Hematopoietic multipotent progenitor cell treated with erythropoietin and hydrocortisone succinate and interleukin-3 and kit ligand, for 15 days (in vitro differentiated cells): ENCODE data around the gene BTN2A1.

ENCODE experiments used
- DNase-seq: peaks from one replicate; pipeline ENCODE4 v3.0.0-alpha.2; 2015; ENCODE audit warnings: low spot score

Gene BTN2A1

DNA sequence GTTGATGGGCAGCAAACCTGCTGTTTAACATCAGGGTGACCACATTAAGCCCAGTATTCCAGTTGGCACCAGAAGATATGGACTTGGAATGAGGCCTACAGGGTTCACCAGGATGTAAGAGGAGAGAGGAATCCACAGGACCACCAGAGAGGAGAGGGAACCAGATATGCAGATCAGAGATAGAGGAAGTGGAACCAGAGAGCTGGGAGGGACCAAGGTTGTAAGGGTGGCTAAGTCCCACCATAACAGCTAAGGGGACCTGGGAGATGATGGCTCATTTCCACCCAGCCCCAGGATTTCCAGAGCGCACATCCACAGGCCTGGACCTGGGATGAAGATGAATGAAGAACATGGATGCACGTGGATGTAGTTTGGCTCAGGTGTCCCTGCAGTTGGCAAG is 11.1 kb downstream of the BTN2A1 start:
- DNase-seq: no peak

DNA sequence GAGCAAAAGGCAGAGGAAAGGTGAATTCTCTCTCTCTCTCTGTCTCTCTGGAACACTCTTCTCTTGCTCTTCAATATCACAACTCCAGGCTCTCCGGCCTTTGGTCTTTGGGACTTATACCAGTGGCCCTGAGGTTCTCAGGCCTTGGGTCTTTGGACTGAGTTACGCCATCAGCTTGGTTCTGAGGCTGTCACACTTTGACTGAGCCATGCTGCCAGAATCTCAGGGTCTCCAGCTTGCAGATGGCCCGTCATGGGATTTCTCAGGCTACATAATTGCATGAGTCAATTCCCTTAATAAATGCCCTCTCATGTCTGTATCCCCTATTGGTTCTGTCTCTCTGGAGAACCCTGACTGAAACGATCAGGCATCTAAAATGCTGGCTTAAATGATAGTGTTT is 12.9 kb downstream of the BTN2A1 start:
- DNase-seq: no peak

DNA sequence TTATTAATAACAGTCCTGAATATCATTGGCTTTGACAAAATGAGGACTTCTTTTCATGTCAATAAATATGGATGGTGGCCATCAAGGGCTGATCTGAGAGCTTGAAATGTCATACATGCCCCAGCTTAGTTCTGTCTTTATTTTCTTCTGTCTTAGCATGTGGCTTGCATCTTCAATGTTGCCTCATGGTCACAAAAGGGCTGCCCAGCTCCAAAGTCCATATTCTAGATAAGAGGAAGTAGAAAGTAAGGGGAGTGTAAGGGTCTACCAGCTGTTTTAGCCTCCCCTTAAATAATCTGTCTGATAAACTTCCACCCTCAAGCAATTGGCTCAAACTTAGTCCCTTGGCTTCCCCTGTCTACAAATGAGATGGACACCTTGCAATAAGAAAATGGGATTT is 14.2 kb downstream of the BTN2A1 start:
- DNase-seq: no peak

DNA sequence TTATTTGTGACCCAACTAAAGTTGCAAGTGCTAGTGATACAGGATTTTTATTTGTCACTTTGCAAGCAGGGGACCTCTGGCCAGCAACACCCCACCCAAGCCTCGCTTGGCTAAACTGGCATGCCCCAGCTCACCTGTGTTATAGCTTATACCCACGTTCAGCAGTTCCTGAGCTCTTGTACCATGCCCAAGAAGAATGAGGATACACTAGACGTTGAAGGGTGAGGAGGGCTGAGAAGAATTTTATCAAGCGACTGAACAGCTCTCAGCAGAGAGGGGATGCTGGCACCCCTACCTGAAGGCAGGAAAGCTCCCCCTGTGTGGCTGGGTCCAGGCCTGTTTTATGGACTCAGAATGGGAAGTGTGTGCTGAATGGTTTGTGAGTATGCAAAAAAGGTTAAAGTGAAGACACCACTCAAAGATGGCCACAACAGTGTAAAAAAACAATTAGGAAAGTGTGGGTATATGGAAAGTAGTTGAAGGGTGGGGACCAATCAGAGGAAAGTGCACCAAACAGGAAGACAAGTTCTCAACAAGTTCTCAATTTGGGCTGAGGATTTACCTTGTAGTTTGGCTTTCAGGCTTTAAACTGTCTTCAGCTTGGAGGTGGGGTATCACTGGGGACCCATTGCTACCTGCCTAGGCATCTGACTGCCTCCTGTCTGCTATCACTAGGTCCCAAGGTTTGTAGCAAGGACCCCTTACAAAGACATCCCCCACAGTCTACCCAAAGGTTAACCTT is 15.0 kb downstream of the BTN2A1 start:
- no peak for DNase-seq

DNA sequence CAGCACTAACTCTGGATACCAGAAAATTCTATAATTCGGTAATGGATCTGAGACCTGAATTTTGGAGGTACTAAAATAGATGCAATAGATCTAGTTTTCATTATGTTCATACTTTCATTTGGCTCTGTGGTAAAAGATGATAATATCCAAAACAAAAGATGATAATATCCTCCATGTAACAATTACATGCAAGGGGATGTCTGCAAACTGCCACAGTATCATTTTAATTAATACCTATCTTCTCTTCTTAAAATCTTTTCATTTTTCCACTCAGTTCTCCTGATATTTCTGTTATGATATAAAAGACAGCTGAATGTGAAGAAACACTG is 15.6 kb downstream of the BTN2A1 start:
- no peak for DNase-seq

DNA sequence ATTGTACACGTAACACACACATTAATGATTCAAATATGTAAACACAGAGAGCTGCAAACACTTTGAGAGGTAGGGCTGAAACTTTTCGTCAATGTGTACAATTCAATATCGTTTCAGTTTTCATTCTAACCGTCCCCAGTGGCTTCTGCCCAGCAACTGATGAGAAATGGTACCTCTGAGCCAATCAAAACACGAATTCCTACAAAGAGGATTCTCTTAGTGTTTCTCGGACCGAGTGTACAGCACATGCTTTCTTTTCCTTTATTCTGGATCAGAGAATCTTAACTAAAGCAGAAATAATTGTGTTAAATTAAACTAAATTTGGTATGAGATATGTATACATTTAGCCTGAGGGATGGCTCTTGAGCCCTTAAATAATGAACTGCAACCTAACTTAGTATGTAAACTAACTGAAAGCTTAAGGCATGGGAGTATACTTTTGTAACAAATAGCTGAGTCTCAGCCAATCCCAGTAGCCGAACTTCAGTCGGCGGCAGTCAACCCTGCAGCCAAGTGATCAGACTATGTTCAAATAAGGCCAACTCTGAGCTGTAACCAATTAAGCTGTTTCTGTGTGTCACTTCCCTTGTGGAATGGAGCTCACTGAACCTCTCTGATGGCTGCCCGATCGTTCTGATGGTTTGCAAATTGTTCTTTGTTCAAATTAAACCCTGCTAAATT is 16.1 kb downstream of the BTN2A1 start:
- DNase-seq: peak; percentile 92

DNA sequence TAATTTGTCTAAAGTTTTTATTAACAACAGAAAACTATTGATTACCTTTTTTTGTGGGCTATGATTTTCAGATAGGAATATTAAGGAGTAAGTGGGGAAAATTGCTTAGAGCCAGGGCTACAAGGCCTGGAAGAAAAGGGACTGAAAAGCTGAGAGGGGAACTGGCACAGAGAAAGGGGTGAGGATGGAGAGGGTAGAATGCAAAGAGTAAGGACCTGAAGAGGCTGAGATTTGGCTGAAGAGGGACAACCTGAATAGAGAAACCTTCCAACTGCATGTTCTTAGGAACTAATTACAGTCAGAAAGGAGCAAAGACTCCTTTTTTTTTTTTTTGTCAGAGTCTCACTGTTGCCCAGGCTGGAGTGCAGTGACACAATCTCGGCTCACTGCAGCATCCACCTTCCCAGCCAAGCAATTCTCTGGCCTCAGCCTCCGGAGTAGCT is 16.7 kb downstream of the BTN2A1 start:
- DNase-seq: no peak

DNA sequence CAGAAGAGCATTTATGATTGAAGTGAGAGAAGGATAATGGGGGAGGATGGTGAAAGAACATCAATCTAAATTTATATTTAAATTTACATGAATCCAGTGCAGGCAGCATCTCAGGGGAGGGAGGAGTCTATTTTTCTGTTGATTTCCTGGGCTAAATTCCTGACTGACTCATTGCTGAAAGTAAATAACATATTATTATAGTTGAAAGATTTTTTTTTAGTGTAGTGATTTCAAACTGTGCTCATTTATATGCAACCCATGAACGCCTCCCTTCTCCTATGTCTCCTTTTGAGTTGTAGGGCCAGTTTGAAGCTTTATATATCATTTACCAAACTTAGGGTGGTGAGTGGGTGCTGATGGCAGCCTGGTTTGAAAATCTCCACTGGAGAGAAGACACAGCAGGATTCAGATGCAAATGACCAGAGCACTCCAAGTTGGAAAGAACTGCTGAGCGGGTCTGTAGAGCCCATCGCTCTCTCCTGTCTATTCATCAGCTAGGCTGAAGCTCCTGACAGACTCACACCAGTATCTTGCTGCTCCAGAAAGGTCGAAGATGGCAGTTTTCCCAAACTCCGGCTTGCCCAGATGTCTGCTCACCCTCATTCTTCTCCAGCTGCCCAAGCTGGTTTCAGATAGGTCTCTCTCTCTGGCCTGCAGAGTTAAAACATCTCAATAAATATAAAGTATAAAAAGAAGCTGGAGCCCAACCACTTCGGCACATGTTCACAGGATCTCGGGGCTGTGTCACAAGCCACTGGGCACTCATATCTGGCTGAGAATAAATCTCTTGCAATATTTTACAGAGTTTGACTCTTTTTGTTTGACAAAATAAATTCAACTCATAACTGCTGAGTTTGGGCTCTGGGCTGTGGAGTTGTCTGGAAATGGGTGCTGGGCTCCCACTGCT is 18.3 kb downstream of the BTN2A1 start:
- DNase-seq: no peak

DNA sequence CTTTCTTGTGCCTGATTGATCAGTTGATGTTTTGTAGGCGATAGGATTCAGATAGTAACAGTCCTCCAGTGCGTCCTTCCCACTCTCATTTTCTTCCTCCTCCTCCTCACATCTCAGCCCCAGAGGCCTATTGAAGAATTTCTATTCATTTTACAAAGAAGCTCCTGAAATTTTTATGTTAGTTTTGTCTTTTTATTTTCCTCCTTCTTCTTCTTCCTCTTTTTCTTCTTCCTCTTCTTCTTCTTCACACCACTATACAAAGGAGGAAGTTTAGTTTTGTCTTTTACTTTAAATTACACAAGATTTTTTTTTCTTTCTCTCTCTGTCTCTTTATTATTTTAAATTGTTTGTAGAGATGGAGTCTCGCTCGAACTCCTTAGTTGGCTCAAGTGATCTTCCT is 19.1 kb downstream of the BTN2A1 start:
- no peak for DNase-seq

DNA sequence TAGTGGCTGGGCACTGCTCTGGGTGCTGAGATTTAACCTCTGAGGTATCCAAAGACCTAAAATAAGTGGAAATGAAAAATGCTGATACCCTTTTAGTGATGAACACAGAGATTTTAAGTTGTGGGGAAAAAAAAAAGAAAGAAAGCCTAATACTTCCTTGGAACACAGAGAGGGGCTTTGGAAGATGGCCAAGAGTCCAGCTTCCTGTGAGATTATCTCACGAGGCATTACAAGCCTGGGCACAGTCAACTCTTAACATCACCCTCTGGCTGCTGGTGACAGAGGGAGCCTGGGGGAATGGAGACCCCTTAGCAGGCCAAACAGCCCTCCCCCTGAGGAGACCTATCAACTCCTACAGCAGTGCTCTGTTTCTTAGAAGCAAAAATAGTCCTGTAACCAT is 19.7 kb downstream of the BTN2A1 start:
- no peak for DNase-seq

DNA sequence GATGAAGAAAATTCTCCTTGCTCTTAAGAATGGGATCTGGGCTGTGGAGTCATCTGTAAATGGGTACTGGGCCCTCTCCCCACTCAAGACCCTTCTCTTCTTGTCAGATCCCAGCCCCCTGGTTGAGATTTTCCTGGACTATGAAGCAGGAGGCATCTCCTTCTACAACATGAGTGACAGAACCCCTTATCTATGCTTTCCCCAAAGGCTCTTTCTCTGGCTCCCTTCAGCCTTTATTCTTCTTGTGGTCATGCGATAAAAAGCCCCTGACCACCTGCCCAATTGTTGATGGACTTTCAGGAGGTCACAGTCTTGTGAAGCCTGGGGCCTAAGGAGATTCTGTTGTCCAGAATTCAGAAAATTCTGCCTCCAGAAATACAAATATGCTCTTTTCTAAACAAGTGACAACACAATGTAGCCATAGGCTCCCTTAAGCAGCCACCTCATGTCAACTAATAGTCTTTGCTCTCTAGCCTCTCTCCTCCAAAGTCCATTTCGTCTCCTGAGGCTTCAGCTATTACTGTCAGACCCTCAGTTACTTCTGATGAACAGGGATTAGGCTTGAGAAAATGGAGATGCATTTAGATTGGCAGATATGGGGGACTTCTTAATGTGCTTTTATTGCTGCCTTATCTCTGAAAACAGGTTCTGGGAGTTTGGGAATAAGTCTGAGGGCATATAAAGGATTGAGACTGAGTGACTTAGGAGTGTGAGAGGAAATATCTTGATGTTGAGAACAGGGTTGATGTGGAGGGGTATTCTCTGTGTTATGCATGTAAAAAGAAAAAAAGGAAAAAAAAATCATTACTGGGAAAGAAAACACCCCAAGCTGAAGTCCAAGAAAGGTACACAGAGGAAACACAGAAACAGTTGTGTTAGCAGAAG is 20.6 kb downstream of the BTN2A1 start:
- DNase-seq: no peak

DNA sequence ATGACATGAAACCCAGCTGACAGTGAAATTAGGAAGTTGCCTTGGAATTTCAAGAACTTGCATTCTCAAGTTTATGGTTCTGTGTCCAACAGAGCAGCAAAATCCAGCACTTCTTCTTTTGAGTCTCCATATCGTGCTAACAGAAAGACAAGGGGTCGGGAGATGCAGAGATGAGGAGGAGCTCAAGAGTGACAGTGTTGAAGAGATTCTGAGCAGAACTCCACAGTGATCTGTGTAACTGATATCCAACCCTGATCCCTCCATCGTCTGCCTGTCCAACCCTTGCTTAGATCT is 21.2 kb downstream of the BTN2A1 start:
- no peak for DNase-seq

DNA sequence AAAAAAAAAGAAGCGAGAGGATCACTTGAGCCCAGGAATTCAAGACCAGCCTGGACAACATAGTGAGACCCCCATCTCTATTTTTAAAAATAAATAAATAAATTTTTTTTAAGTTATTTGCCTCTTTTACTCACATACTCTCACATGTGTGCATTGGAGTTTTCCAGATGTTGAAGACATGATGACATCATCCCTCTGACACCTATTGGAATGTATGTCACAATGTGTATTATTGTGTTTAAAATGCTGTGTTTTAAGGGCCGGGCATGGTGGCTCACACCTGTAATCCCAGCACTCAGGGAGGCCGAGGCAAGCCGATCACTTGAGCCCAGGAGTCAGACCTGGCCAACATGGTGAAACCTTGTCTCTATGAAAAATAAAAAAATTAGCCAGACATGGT is 24.6 kb downstream of the BTN2A1 start:
- no peak for DNase-seq

DNA sequence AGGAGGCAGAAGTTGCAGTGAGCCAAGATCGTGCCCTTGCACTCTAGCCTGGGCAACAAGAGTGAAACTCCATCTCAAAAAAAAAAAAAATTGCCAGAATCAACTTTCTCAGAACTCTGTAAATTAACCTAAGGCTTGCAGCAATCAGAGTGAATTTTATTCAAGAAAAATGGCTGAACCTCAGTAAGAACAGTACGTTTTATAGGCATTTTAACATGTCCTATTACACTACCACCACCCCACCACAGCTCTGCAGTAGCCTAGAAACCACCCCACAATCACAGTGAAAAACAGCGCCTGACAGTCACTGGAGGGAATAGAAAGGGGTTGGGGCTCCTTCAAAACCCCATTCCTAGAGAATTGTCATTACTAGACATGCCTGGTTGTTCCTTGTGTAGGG is 26.0 kb downstream of the BTN2A1 start:
- no peak for DNase-seq

DNA sequence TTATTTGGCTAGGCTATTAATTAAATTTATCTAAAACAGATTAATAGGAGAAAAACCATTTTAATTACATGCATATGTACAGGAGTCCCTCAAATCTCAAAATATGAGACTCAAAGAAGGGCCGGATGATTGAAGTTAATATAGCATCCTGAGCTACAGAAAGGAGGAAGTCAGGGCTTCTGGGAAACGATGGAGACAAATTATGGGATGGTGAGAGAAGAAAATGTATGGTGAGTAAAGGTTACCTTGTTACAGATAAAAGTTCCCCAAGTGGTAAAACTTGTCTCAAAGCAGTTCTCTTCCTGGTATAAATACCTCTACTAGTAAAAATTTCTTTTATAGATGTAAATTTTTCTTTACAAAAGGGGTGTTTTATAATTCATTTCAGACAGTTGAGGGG is 26.4 kb downstream of the BTN2A1 start:
- DNase-seq: no peak

DNA sequence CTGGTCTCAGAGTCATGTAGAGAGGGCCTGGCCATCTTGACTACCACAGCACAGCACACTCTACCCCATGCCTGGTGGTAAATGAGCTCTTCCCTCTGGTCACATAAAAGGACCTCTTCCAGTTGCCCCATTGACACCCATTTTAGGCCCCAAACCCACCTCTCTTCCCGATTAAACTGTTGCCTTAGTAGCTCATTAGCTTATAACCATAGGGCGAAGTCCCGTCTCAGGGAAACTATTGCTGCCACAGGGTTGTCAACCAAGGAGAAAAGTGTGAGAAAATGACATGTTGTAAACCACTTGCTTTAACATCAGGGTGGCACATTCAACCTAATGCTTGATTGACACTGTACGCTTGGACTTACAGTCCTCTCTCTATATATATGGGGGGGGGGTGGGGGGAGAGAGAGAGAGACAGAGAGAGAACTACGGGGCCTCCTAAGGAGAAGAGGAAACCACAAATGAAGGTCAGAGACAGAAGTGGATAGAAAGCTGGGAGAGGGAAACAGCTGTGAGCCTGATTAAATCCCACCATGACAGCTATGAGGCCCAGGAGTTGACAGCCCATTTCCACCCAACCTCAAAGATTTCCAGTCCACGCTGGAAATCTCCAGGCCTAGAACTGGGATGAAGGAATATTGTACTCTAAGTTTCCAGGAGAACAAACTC is 27.5 kb downstream of the BTN2A1 start:
- DNase-seq: no peak

DNA sequence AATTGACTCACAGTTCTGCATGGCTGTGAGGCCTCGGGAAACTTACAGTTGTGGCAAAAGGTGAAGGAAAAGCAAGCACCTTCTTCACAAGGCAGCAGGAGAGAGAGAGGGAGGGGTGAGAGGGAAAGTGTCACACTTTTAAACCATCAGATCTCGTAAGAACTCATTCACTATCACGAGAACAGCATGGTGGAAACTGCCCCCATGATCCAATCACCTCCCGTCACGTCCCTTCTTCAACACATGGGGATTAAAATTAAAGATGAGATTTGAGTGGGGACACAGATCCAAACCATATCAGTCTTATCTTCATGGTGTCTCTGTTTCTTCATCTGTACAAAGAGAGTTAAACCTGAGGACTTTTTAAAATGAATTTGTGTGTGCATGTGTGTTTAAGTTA is 28.6 kb downstream of the BTN2A1 start:
- DNase-seq: no peak

DNA sequence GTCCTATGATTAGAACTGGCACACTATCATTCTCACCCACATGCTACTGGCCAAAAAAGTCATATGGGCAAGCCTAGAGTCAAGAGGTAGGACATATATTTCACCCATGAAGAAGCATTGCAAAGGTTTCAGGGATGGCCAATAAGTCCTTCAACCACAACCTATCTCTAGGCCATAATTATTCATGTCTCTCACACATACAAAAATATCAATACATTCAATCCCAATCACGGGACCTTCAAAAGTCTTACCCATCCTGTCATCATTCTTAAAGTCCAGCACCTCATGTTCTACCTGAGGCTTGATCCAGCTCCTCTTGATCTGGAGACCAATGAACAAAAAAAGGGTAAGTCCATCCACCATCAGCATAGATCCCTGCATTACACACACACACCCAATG is 29.7 kb downstream of the BTN2A1 start:
- no peak for DNase-seq

DNA sequence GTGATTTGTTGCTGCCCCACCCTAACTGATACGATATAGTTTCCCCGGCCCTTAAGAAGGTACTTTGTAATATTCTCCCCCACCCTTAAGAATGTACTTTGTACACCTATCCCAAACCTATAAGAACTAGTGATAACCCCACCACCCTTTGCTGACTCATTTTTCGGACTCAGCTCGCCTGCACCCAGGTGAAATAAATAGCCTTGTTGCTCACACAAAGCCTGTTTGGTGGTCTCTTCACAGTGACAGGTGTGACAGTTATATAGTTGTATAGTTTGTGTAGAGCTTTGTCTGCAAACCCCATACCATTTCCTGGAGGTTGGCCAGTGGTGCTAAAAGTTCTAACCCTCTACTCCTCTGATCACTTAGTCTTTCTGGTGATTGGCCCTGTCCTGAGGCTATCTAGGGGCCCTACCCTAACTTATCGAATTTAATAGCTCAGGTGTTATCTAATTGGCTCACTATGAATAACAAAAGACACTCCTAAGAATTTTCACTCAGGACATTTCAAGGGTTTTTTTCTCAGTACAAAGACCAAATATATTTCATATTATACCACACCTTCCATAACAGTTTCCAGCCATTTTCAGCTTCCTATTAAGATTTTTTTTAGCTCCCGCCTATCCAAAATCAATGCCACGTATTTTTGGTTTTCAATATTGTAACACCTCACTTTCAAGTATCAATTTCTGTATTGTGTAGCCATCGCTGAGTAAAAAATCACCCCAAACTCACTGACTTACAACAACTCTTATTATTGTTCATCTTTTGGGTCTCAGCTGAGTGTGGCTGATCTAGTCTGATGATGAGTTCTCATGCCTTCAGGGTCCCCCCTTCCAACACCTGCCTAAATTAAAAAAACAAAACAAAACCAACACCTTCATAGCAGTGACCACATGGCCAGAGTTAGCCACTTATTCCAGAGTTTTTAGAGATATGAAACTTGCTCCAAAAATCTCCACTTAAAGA is 32.5 kb downstream of the BTN2A1 start:
- DNase-seq: no peak

DNA sequence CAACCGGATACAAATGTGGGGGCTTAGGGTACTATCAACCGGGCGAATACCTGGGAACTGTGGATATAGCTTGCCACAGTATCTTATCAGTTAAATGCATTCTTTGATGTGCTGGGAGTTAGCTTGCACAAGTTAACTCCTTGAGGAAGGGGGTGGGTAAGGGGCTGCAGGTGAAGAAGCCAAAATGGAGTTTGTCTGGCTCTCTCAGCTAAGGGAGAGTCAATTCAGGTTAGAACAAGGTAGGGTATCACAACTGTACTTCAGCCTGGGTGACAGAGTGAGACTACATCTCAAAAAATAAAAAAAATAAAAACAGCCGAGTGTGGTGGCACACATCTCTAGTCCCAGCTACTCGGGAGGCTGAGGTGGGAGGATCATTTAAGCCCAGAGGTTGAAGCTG is 33.8 kb downstream of the BTN2A1 start:
- DNase-seq: no peak
